Measurements from ENCODE around the gene CNNM3. TPM values are rescaled to one million over a fixed set of nuclear protein-coding genes. Genes with fewer than 3 reads are reported as not detected.

CNNM3 gene
- total RNA-seq, 1 experiment from 2014 or later, result 34.0 TPM

- ATAC-seq, result no peak
- no peaks in the 10 kb centered on the region for H3K36me3 ChIP-seq (ENCODE audit: control insufficient read depth, insufficient read depth, low read length)
- DNase-seq (ENCODE audit: low read depth, low spot score), result no peak
- POLR2A ChIA-PET, result no interaction called here
- H3K9me3 ChIP-seq (ENCODE audit: control insufficient read depth, insufficient read depth, low read depth, low read length), result no peaks in the 10 kb centered on the region
- CTCF ChIA-PET, result interaction anchor here (0.7 to 0.9 kb wide), 2 partner anchors 9 to 10 kb away, joined by 3 to 5 read pairs; no protein-coding TSS in a partner anchor
- in situ Hi-C loops (cut with HindIII; ENCODE audit: low pct_unique_long_range_greater_than_20kb, low sequenced_read_pairs) (no loop called here), intact Hi-C loops (cut with micrococcal nuclease; ENCODE audit: unreplicated experiment) (no loop called here)
- H3K27me3 ChIP-seq (ENCODE audit: control insufficient read depth, insufficient read depth, low read length), result no peaks in the 10 kb centered on the region
- no peak overlapping the region for H3K4me3 ChIP-seq (ENCODE audit: low read depth in 2 of 2, low read length in 2 of 2)
- TF ChIP-seq REST (IDR thresholded peaks at IDR 0.05; ENCODE audit: insufficient read depth in 1 of 2, low read depth in 2 of 2, low read length in 1 of 2) (no peak), CTCF (IDR thresholded peaks at IDR 0.05) (no peak), TCF7L2 (IDR thresholded peaks at IDR 0.05; ENCODE audit: low read depth, low read length) (no peak), POLR2AphosphoS5 (IDR thresholded peaks at IDR 0.05; ENCODE audit: low read depth, low read length) (no peak), SIN3A (IDR thresholded peaks at IDR 0.05; ENCODE audit: borderline replicate concordance, insufficient read depth, low read depth, low read length) (no peak)
- BruUV-seq (replicated peaks), result no TSS peak
- H3K27ac ChIP-seq (ENCODE audit: low read length), result no peak overlapping the region
- H3K4me1 ChIP-seq (ENCODE audit: control insufficient read depth, insufficient read depth, low read length), result peaks cover 31% of the 10 kb centered on the region
These were observed 43.0 kb upstream of the CNNM3 start for GRCh38 chr2:96772903-96773671.

- Histone ChIP-seq H3K27ac (ENCODE audit: low read length) (peak overlapping the region; percentile 74), H3K9me3 (ENCODE audit: control insufficient read depth, insufficient read depth, low read depth, low read length) (no peaks in the 10 kb centered on the region), H3K4me1 (ENCODE audit: control insufficient read depth, insufficient read depth, low read length) (peaks cover 31% of the 10 kb centered on the region), H3K4me3 (ENCODE audit: low read depth in 2 of 2, low read length in 2 of 2) (peak overlapping the region; percentile 22 to 51), H3K36me3 (ENCODE audit: control insufficient read depth, insufficient read depth, low read length) (no peaks in the 10 kb centered on the region), H3K27me3 (ENCODE audit: control insufficient read depth, insufficient read depth, low read length) (no peaks in the 10 kb centered on the region)
- no TSS peak for BruUV-seq (replicated peaks)
- ChIA-PET CTCF (interaction anchor here (0.7 kb wide), 2 partner anchors 11 to 275 kb away, joined by 3 to 4 read pairs; no protein-coding TSS in a partner anchor), POLR2A (interaction anchor here (0.5 to 1.0 kb wide), 2 partner anchors 11 to 140 kb away, joined by 6 to 8 read pairs; no protein-coding TSS in a partner anchor)
- in situ Hi-C loops (cut with HindIII; ENCODE audit: low pct_unique_long_range_greater_than_20kb, low sequenced_read_pairs) (no loop called here), intact Hi-C loops (cut with micrococcal nuclease; ENCODE audit: unreplicated experiment) (no loop called here)
- no peak for TF ChIP-seq TCF7L2 (IDR thresholded peaks at IDR 0.05; ENCODE audit: low read depth, low read length)
- no peak for TF ChIP-seq REST (IDR thresholded peaks at IDR 0.05; ENCODE audit: insufficient read depth in 1 of 2, low read depth in 2 of 2, low read length in 1 of 2)
- peak; percentile 40; the same call in 1 of the 2 replicates for ATAC-seq
- no peak for DNase-seq (ENCODE audit: low read depth, low spot score)
These were observed 42.1 kb upstream of the CNNM3 start for GRCh38 chr2:96773922-96774321.
